ENCODE results near the gene NKX6-1. TPM values are rescaled to one million over a fixed set of nuclear protein-coding genes. Genes with fewer than 3 reads are reported as not detected.

Gene NKX6-1
- total RNA-seq, 6 donors from 2014 or later = 0.11 to 0.69 (median 0.17) TPM; not detected in 3

DNA sequence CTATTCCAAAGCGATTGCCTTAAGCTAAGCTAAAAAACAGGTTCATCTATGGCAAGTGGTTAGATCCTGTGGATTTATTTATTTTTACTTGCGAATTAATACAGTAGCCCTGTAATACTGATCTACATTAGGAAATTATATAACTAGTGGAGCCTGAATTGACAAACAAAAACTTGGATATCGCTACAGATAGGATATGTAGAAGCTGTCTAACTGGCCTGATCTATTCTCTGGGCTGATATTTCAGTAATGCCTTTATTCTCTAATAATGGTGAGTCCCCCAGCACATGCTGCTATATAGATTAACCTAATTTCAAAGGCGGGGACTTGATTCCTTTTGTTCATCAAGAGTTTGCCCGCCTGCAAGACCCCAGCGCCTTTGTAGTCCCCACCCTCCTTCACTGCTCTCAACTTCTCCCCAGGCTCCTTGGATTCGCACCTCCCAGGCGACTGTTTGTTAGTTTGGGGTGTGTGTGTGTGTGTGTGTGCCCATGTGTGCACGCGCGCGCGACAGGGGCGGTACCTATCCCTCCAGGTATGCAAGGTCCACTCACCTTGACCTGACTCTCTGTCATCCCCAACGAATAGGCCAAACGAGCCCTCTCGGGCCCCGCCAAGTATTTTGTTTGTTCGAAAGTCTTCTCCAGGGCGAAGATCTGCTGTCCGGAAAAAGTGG is 3.8 kb downstream of the NKX6-1 start:
- Histone ChIP-seq H3K36me3 (no peaks in the 10 kb centered on the region), H3K4me1 (peaks cover 37 to 51% (median 42%) of the 10 kb centered on the region in 4 donors), H3K27ac (no peak overlapping the region), H3K9me3 (peaks cover 0 to 3% (median 0%) of the 10 kb centered on the region in 4 donors), H3K27me3 (peaks cover 2 to 87% (median 56%) of the 10 kb centered on the region in 4 donors), H3K4me3 (no peak overlapping the region)
- DNase-seq = peak in 1 of 2 donors; percentile 55
- TF ChIP-seq POLR2A (IDR thresholded peaks at IDR 0.05) (no peak), POLR2AphosphoS5 (IDR thresholded peaks at IDR 0.05) (no peak), EP300 (IDR thresholded peaks at IDR 0.05) (no peak)
- TF ChIP-seq, protein P1, sequence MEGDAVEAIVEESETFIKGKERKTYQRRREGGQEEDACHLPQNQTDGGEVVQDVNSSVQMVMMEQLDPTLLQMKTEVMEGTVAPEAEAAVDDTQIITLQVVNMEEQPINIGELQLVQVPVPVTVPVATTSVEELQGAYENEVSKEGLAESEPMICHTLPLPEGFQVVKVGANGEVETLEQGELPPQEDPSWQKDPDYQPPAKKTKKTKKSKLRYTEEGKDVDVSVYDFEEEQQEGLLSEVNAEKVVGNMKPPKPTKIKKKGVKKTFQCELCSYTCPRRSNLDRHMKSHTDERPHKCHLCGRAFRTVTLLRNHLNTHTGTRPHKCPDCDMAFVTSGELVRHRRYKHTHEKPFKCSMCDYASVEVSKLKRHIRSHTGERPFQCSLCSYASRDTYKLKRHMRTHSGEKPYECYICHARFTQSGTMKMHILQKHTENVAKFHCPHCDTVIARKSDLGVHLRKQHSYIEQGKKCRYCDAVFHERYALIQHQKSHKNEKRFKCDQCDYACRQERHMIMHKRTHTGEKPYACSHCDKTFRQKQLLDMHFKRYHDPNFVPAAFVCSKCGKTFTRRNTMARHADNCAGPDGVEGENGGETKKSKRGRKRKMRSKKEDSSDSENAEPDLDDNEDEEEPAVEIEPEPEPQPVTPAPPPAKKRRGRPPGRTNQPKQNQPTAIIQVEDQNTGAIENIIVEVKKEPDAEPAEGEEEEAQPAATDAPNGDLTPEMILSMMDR (IDR thresholded peaks at IDR 0.05) = no peak
- WGBS, 2 donors = 20 to 30% methylated on average over 21 of the region's 21 CpGs
- ATAC-seq (ENCODE audit: low FRiP score in 2 of 2) = no peak

DNA sequence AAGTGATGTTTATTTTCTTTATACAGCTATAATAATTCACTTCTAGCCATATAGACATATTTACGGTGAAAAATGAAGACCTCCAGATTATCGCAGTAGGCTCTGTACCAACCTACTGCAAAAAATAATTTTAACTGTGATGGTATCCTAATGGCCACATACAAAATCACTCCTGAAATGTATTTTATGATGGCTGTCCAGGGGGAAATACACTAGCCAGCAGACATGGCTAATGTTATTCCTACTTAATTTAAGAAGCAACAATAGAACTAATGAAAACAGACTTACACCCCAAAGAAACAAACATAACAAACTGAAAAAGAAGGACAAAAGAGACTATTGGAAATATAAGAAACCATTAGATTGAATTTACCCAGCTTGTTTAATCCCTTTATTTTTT is 4.6 kb downstream of the NKX6-1 start:
- Histone ChIP-seq H3K9me3 (peaks cover 0 to 3% (median 0%) of the 10 kb centered on the region in 4 donors), H3K4me3 (no peak overlapping the region), H3K27me3 (peaks cover 2 to 85% (median 53%) of the 10 kb centered on the region in 4 donors), H3K4me1 (peaks cover 33 to 47% (median 39%) of the 10 kb centered on the region in 4 donors), H3K36me3 (no peaks in the 10 kb centered on the region), H3K27ac (no peak overlapping the region)
- DNase-seq (no peak), ATAC-seq (ENCODE audit: low FRiP score in 2 of 2) (no peak)
- TF ChIP-seq POLR2AphosphoS5 (IDR thresholded peaks at IDR 0.05) (no peak), POLR2A (IDR thresholded peaks at IDR 0.05) (no peak), EP300 (IDR thresholded peaks at IDR 0.05) (no peak)
- TF ChIP-seq, protein P1 (IDR thresholded peaks at IDR 0.05) = no peak
- 66 to 68% methylated on average over 2 of the region's 2 CpGs for WGBS, 2 donors

DNA sequence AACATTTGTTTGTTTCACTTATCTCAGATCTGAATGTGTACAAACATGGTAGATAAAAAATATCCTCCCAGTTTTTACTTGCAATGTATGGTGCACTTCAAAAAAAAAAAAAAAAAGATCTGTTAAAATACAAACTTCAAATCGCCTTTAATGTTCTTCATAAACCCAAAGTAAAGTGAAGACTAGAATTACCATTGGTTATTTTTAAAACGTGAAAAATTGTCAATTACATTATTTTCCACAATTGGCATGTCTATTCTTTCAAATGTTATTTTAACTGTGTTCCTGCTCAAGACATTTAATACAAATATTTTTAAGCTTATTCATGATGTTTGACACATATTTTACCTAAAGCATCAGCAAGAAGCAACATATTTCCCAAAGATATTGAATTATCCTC is 5.0 kb downstream of the NKX6-1 start:
- H3K9me3 ChIP-seq = no peaks in the 10 kb centered on the region
- H3K4me3 ChIP-seq = no peak overlapping the region
- TF ChIP-seq POLR2AphosphoS5 (IDR thresholded peaks at IDR 0.05) (no peak), POLR2A (IDR thresholded peaks at IDR 0.05) (no peak), EP300 (IDR thresholded peaks at IDR 0.05) (no peak)
- TF ChIP-seq, protein P1 (IDR thresholded peaks at IDR 0.05) = no peak
- WGBS, 2 donors = 20 to 32% methylated on average over 2 of the region's 2 CpGs
- H3K36me3 ChIP-seq = no peaks in the 10 kb centered on the region
- no peak for DNase-seq
- peaks cover 2 to 80% (median 49%) of the 10 kb centered on the region in 4 donors for H3K27me3 ChIP-seq
- H3K4me1 ChIP-seq = peaks cover 28 to 42% (median 34%) of the 10 kb centered on the region in 4 donors
- no peak for ATAC-seq (ENCODE audit: low FRiP score in 2 of 2)
- no peak overlapping the region for H3K27ac ChIP-seq

DNA sequence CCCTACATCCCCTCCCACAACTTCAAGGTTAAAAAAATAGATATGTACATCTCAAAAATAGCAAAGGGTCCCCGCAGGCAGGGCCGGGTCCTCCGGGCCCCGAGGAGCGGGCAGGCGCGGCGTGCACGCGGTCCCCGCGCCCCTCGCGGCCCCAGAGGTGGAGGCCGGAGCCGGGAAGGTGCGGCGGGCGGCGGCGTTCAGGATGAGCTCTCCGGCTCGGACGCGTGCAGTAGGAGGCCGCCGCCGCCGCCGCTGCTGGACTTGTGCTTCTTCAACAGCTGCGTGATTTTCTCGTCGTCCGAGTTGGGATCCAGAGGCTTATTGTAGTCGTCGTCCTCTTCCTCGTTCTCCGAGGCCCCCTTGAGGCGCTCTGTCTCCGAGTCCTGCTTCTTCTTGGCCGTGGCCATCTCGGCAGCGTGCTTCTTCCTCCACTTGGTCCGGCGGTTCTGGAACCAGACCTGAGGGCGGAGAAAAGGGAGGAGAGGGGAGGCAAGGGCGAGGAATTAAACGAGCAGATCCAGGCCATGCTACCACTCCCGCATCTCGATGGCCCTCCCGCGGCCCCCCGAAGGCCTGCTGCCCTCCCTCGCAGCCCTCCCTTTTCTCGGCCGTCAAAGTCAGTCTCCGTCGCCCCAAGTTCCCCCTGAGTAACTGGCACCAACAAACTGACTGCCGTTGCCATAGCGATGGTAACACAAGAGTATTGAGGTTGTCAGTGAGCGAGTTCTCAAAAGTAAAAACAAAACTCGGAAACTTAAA is 5.8 kb downstream of the NKX6-1 start:
- H3K27ac ChIP-seq = no peak overlapping the region
- TF ChIP-seq POLR2A (IDR thresholded peaks at IDR 0.05) (no peak), POLR2AphosphoS5 (IDR thresholded peaks at IDR 0.05) (no peak), EP300 (IDR thresholded peaks at IDR 0.05) (no peak)
- TF ChIP-seq, protein P1 (IDR thresholded peaks at IDR 0.05) = no peak
- H3K4me1 ChIP-seq = peaks cover 20 to 34% (median 26%) of the 10 kb centered on the region in 4 donors
- H3K36me3 ChIP-seq = no peaks in the 10 kb centered on the region
- H3K9me3 ChIP-seq = no peaks in the 10 kb centered on the region
- WGBS, 2 donors = 10 to 13% methylated on average over 22 to 61 of the region's 62 CpGs
- DNase-seq = peak in 1 of 2 donors; percentile 86
- H3K4me3 ChIP-seq = peak overlapping the region in 1 of 4 donors; percentile 4
- ATAC-seq (ENCODE audit: low FRiP score in 2 of 2) = peak in 1 of 2 donors; percentile 19
- H3K27me3 ChIP-seq = peaks cover 2 to 72% (median 43%) of the 10 kb centered on the region in 4 donors
